Measurements from ENCODE around the gene PPP1R8.

Gene PPP1R8

GRCh38 chr1:27887215-27888021, 56.8 kb downstream of the PPP1R8 start:
- Histone ChIP-seq H3K4me3 (ENCODE audit: insufficient read depth in 1 of 2, low read depth in 1 of 2, low read length in 2 of 2) (no peak overlapping the region), H3K23ac (ENCODE audit: low read length in 2 of 2) (no peak overlapping the region), H3K27ac (ENCODE audit: low read length, poor library complexity, severe bottlenecking) (no peak overlapping the region), H2AFZ (ENCODE audit: low read depth, low read length) (no peak overlapping the region), H3K4ac (ENCODE audit: low read depth in 1 of 2, low read length in 2 of 2) (no peak overlapping the region), H3K4me1 (ENCODE audit: control insufficient read depth, insufficient read depth, low read depth, low read length) (peaks cover 6% of the 10 kb centered on the region), H4K91ac (ENCODE audit: low read length) (no peak overlapping the region), H3K9me3 (ENCODE audit: control insufficient read depth, low read length) (no peaks in the 10 kb centered on the region), H2BK15ac (ENCODE audit: low read depth, poor library complexity, severe bottlenecking) (no peak overlapping the region), H3K14ac (ENCODE audit: low read length in 2 of 2) (no peak overlapping the region), H3K9ac (ENCODE audit: low read length) (no peak overlapping the region), H2AK5ac (ENCODE audit: low read length, severe bottlenecking) (no peak overlapping the region), H2BK5ac (ENCODE audit: low read depth, low read length, poor library complexity, severe bottlenecking) (no peak overlapping the region), H2BK12ac (ENCODE audit: low read length in 2 of 2) (no peak overlapping the region), H2BK120ac (ENCODE audit: low read depth, low read length) (no peak overlapping the region), H3K27me3 (ENCODE audit: control insufficient read depth in 1 of 2, insufficient read depth in 1 of 2, low read length in 2 of 2) (no peaks in the 10 kb centered on the region), H3K36me3 (ENCODE audit: control insufficient read depth in 1 of 2, insufficient read depth in 2 of 2, low read depth in 1 of 2, low read length in 2 of 2) (peaks cover 36 to 71% of the 10 kb centered on the region in 2 experiments), H4K8ac (ENCODE audit: low read length) (no peak overlapping the region), H3K18ac (ENCODE audit: low read depth in 1 of 2, low read length in 2 of 2) (no peak overlapping the region), H3K79me1 (replicated peaks; ENCODE audit: low read length, poor library complexity, severe bottlenecking) (peaks cover 4% of the 10 kb centered on the region), H3K4me2 (ENCODE audit: low read length, poor library complexity, severe bottlenecking) (no peak overlapping the region)
- no peak for DNase-seq
- 92% methylated on average over 7 of the region's 8 CpGs for WGBS

GRCh38 chr1:27889506-27889905, 58.9 kb downstream of the PPP1R8 start:
- H3K27me3 ChIP-seq (ENCODE audit: control insufficient read depth in 1 of 2, insufficient read depth in 1 of 2, low read length in 2 of 2): no peaks in the 10 kb centered on the region
- H3K27ac ChIP-seq (ENCODE audit: low read length, poor library complexity, severe bottlenecking): no peak overlapping the region
- no peak overlapping the region for H3K18ac ChIP-seq (ENCODE audit: low read depth in 1 of 2, low read length in 2 of 2)
- H3K23ac ChIP-seq (ENCODE audit: low read length in 2 of 2): peak overlapping the region in 1 of 2 experiments; percentile 10
- H2AFZ ChIP-seq (ENCODE audit: low read depth, low read length): no peak overlapping the region
- peak overlapping the region; percentile 33 for H2AK5ac ChIP-seq (ENCODE audit: low read length, severe bottlenecking)
- no peak overlapping the region for H3K4me3 ChIP-seq (ENCODE audit: insufficient read depth in 1 of 2, low read depth in 1 of 2, low read length in 2 of 2)
- H3K9me3 ChIP-seq (ENCODE audit: control insufficient read depth, low read length): no peaks in the 10 kb centered on the region
- no peak for DNase-seq
- no peak overlapping the region for H3K4me2 ChIP-seq (ENCODE audit: low read length, poor library complexity, severe bottlenecking)
- H2BK15ac ChIP-seq (ENCODE audit: low read depth, poor library complexity, severe bottlenecking): no peak overlapping the region
- H3K4ac ChIP-seq (ENCODE audit: low read depth in 1 of 2, low read length in 2 of 2): no peak overlapping the region
- H3K36me3 ChIP-seq (ENCODE audit: control insufficient read depth in 1 of 2, insufficient read depth in 2 of 2, low read depth in 1 of 2, low read length in 2 of 2): peaks cover 34 to 73% of the 10 kb centered on the region in 2 experiments
- H2BK120ac ChIP-seq (ENCODE audit: low read depth, low read length): no peak overlapping the region
- peaks cover 1% of the 10 kb centered on the region for H3K4me1 ChIP-seq (ENCODE audit: control insufficient read depth, insufficient read depth, low read depth, low read length)
- no peak overlapping the region for H4K8ac ChIP-seq (ENCODE audit: low read length)
- H3K14ac ChIP-seq (ENCODE audit: low read length in 2 of 2): no peak overlapping the region
- H2BK12ac ChIP-seq (ENCODE audit: low read length in 2 of 2): no peak overlapping the region
- no peak overlapping the region for H2BK5ac ChIP-seq (ENCODE audit: low read depth, low read length, poor library complexity, severe bottlenecking)
- H4K91ac ChIP-seq (ENCODE audit: low read length): no peak overlapping the region
- H3K79me1 ChIP-seq (replicated peaks; ENCODE audit: low read length, poor library complexity, severe bottlenecking): peaks cover 4% of the 10 kb centered on the region
- H3K9ac ChIP-seq (ENCODE audit: low read length): no peak overlapping the region
- 97% methylated on average over 3 of the region's 3 CpGs for WGBS

- Histone ChIP-seq H3K9me3 (ENCODE audit: control insufficient read depth, low read length) (no peaks in the 10 kb centered on the region), H3K23ac (ENCODE audit: low read length in 2 of 2) (no peak overlapping the region), H2AK5ac (ENCODE audit: low read length, severe bottlenecking) (no peak overlapping the region), H3K4ac (ENCODE audit: low read depth in 1 of 2, low read length in 2 of 2) (no peak overlapping the region), H3K4me1 (ENCODE audit: control insufficient read depth, insufficient read depth, low read depth, low read length) (peaks cover 1% of the 10 kb centered on the region), H3K27ac (ENCODE audit: low read length, poor library complexity, severe bottlenecking) (no peak overlapping the region), H2BK12ac (ENCODE audit: low read length in 2 of 2) (no peak overlapping the region), H3K14ac (ENCODE audit: low read length in 2 of 2) (no peak overlapping the region), H2BK120ac (ENCODE audit: low read depth, low read length) (no peak overlapping the region), H3K36me3 (ENCODE audit: control insufficient read depth in 1 of 2, insufficient read depth in 2 of 2, low read depth in 1 of 2, low read length in 2 of 2) (peaks cover 29 to 77% of the 10 kb centered on the region in 2 experiments), H3K9ac (ENCODE audit: low read length) (no peak overlapping the region), H4K8ac (ENCODE audit: low read length) (no peak overlapping the region), H3K18ac (ENCODE audit: low read depth in 1 of 2, low read length in 2 of 2) (no peak overlapping the region), H3K4me3 (ENCODE audit: insufficient read depth in 1 of 2, low read depth in 1 of 2, low read length in 2 of 2) (no peak overlapping the region), H2BK15ac (ENCODE audit: low read depth, poor library complexity, severe bottlenecking) (no peak overlapping the region), H3K79me1 (replicated peaks; ENCODE audit: low read length, poor library complexity, severe bottlenecking) (peaks cover 4% of the 10 kb centered on the region), H4K91ac (ENCODE audit: low read length) (no peak overlapping the region), H2AFZ (ENCODE audit: low read depth, low read length) (no peak overlapping the region), H2BK5ac (ENCODE audit: low read depth, low read length, poor library complexity, severe bottlenecking) (no peak overlapping the region), H3K27me3 (ENCODE audit: control insufficient read depth in 1 of 2, insufficient read depth in 1 of 2, low read length in 2 of 2) (no peaks in the 10 kb centered on the region), H3K4me2 (ENCODE audit: low read length, poor library complexity, severe bottlenecking) (no peak overlapping the region)
- WGBS: 95% methylated on average over 4 of the region's 7 CpGs
- DNase-seq: no peak
Observed at GRCh38 chr1:27891196-27891889, 60.8 kb downstream of the PPP1R8 start.

GRCh38 chr1:27894521-27894920, 63.9 kb downstream of the PPP1R8 start:
- Histone ChIP-seq H3K4me1 (ENCODE audit: control insufficient read depth, insufficient read depth, low read depth, low read length) (peaks cover 1% of the 10 kb centered on the region), H3K18ac (ENCODE audit: low read depth in 1 of 2, low read length in 2 of 2) (no peak overlapping the region), H3K27ac (ENCODE audit: low read length, poor library complexity, severe bottlenecking) (no peak overlapping the region), H2AK5ac (ENCODE audit: low read length, severe bottlenecking) (no peak overlapping the region), H2BK5ac (ENCODE audit: low read depth, low read length, poor library complexity, severe bottlenecking) (no peak overlapping the region), H2AFZ (ENCODE audit: low read depth, low read length) (no peak overlapping the region), H3K4me2 (ENCODE audit: low read length, poor library complexity, severe bottlenecking) (no peak overlapping the region), H3K9me3 (ENCODE audit: control insufficient read depth, low read length) (no peaks in the 10 kb centered on the region), H3K79me1 (replicated peaks; ENCODE audit: low read length, poor library complexity, severe bottlenecking) (peaks cover 3% of the 10 kb centered on the region), H2BK120ac (ENCODE audit: low read depth, low read length) (no peak overlapping the region), H2BK12ac (ENCODE audit: low read length in 2 of 2) (no peak overlapping the region), H3K4ac (ENCODE audit: low read depth in 1 of 2, low read length in 2 of 2) (no peak overlapping the region), H3K23ac (ENCODE audit: low read length in 2 of 2) (no peak overlapping the region), H4K8ac (ENCODE audit: low read length) (no peak overlapping the region), H3K36me3 (ENCODE audit: control insufficient read depth in 1 of 2, insufficient read depth in 2 of 2, low read depth in 1 of 2, low read length in 2 of 2) (peaks cover 24 to 72% of the 10 kb centered on the region in 2 experiments), H3K4me3 (ENCODE audit: insufficient read depth in 1 of 2, low read depth in 1 of 2, low read length in 2 of 2) (no peak overlapping the region), H2BK15ac (ENCODE audit: low read depth, poor library complexity, severe bottlenecking) (no peak overlapping the region), H3K9ac (ENCODE audit: low read length) (no peak overlapping the region), H3K27me3 (ENCODE audit: control insufficient read depth in 1 of 2, insufficient read depth in 1 of 2, low read length in 2 of 2) (no peaks in the 10 kb centered on the region), H4K91ac (ENCODE audit: low read length) (no peak overlapping the region), H3K14ac (ENCODE audit: low read length in 2 of 2) (no peak overlapping the region)
- 93% methylated on average over 3 of the region's 3 CpGs for WGBS
- no peak for DNase-seq

Measured in mesenchymal stem cell (in vitro differentiated cells and primary cell).